Retinal pigment epithelial cell (primary cell): ENCODE results near the gene MTMR12.

ENCODE experiments used
- DNase-seq: peaks from one replicate; pipeline ENCODE4 v3.0.0-alpha.2; 2010; ENCODE audit warnings: low read depth
- H3K4me3 ChIP-seq: 2 replicates; pipeline ENCODE4 v1.5.1; 2011; ENCODE audit warnings: mild to moderate bottlenecking, low read length, control low read depth, moderate library complexity
- CTCF ChIP-seq: conservative IDR thresholded peaks from 2 replicates; pipeline ENCODE4 v1.5.1; 2011; ENCODE audit warnings: low read depth, low read length, control low read depth, inconsistent platforms

MTMR12 gene

GRCh38 chr5:32311404-32312196, 1.1 kb downstream of the MTMR12 start:
- no peak for DNase-seq
- peak overlapping the region; percentile 79 for H3K4me3 ChIP-seq
- no peak for TF ChIP-seq CTCF

GRCh38 chr5:32309761-32310160, 3.0 kb downstream of the MTMR12 start:
- no peak for TF ChIP-seq CTCF
- no peak for DNase-seq
- H3K4me3 ChIP-seq, result no peak overlapping the region

GRCh38 chr5:32308946-32309345, 3.8 kb downstream of the MTMR12 start:
- no peak overlapping the region for H3K4me3 ChIP-seq
- no peak for TF ChIP-seq CTCF
- DNase-seq, result peak; percentile 72

- DNase-seq, result no peak
- no peak for TF ChIP-seq CTCF
- no peak overlapping the region for H3K4me3 ChIP-seq
Observed at GRCh38 chr5:32307769-32308194, 5.0 kb downstream of the MTMR12 start.

GRCh38 chr5:32304622-32305021, 8.1 kb downstream of the MTMR12 start:
- DNase-seq, result no peak
- no peak for TF ChIP-seq CTCF
- no peak overlapping the region for H3K4me3 ChIP-seq

GRCh38 chr5:32303755-32304120, 9.0 kb downstream of the MTMR12 start:
- no peak for TF ChIP-seq CTCF
- no peak for DNase-seq
- H3K4me3 ChIP-seq, result no peak overlapping the region
